WTC11 (cell line): ENCODE measurements around the gene CHL1. TPM values are rescaled to one million over a fixed set of nuclear protein-coding genes. Genes with fewer than 3 reads are reported as not detected.

Experiments
- ATAC-seq: fragments of 200-7000 bp; cut with Tn5 transposase; 2 replicates; pipeline ENCODE4 v1.10.0; 2021; ENCODE audit warnings: mild to moderate bottlenecking, moderate library complexity
- CTCF ChIA-PET: fragments of 300-600 bp; sonication (Branson Sonifier 250); formaldehyde crosslinking; loops from one replicate; lab custom pipeline; 2021; ENCODE audit warnings: antibody characterized with exemption; lab: Charles Lee
- POLR2A ChIA-PET: fragments of 350-600 bp; sonication (Branson Sonifier 250); formaldehyde crosslinking; loops from one replicate; lab custom pipeline; 2021; ENCODE audit warnings: antibody characterized with exemption; lab: Charles Lee
- DNase-seq: peaks from one replicate; pipeline ENCODE4 v3.0.0; 2021; ENCODE audit warnings: low spot score
- H3K27ac Mint-ChIP-seq: 2 replicates; pipeline ENCODE4 v1.8.0; 2021; ENCODE audit warnings: mixed read lengths
- H3K27me3 Mint-ChIP-seq: 2 replicates; pipeline ENCODE4 v1.8.0; 2021; ENCODE audit warnings: low read depth, mild to moderate bottlenecking, moderate library complexity, mixed read lengths
- H3K36me3 Mint-ChIP-seq: 2 replicates; pipeline ENCODE4 v1.8.0; 2021; ENCODE audit warnings: mixed read lengths
- H3K4me1 Mint-ChIP-seq: 2 replicates; pipeline ENCODE4 v1.8.0; 2022; ENCODE audit warnings: mixed read lengths
- H3K4me3 Mint-ChIP-seq: 2 replicates; pipeline ENCODE4 v1.8.0; 2021; ENCODE audit warnings: mild to moderate bottlenecking, moderate library complexity, mixed read lengths
- H3K9me3 Mint-ChIP-seq: 2 replicates; pipeline ENCODE4 v1.8.0; 2021; ENCODE audit warnings: mixed read lengths
- CREM ChIP-seq: sonication (generic); formaldehyde crosslinking; IDR thresholded peaks from 2 replicates; pipeline ENCODE4 v1.8.1; 2022; ENCODE audit warnings: mild to moderate bottlenecking, missing genetic modification reagents, moderate library complexity
- ELF4 ChIP-seq: sonication (generic); formaldehyde crosslinking; IDR thresholded peaks from 2 replicates; pipeline ENCODE4 v1.8.1; 2022; ENCODE audit warnings: low read depth, mild to moderate bottlenecking, moderate library complexity, missing genetic modification reagents
- ESRRA ChIP-seq: sonication (generic); formaldehyde crosslinking; IDR thresholded peaks from 2 replicates; pipeline ENCODE4 v1.8.1; 2022; ENCODE audit warnings: mild to moderate bottlenecking, missing genetic modification reagents, borderline replicate concordance
- FOXJ3 ChIP-seq: sonication (generic); formaldehyde crosslinking; IDR thresholded peaks from 2 replicates; pipeline ENCODE4 v1.9.0; 2021; ENCODE audit warnings: missing genetic modification reagents, mild to moderate bottlenecking, borderline replicate concordance
- GRHL2 ChIP-seq: fragments of 250-450 bp; sonication (Bioruptor Pico); IDR thresholded peaks from 2 replicates; pipeline ENCODE4 v1.8.0; 2022; ENCODE audit warnings: mild to moderate bottlenecking, moderate library complexity; ENCODE audit not compliant: insufficient replicate concordance, severe bottlenecking
- HMGA2 ChIP-seq: fragments of 250-450 bp; sonication (Bioruptor Pico); IDR thresholded peaks from 2 replicates; pipeline ENCODE4 v1.4.0; 2021; ENCODE audit warnings: mild to moderate bottlenecking, moderate library complexity
- IRF2 ChIP-seq: sonication (generic); formaldehyde crosslinking; IDR thresholded peaks from 2 replicates; pipeline ENCODE4 v1.8.0; 2022; ENCODE audit warnings: low read depth, missing genetic modification reagents, borderline replicate concordance
- NR2C2 ChIP-seq: sonication (generic); formaldehyde crosslinking; IDR thresholded peaks from 2 replicates; pipeline ENCODE4 v1.8.0; 2022; ENCODE audit warnings: mild to moderate bottlenecking, missing genetic modification reagents
- OVOL2 ChIP-seq: fragments of 250-450 bp; sonication (Bioruptor Pico); IDR thresholded peaks from 2 replicates; pipeline ENCODE4 v1.9.0; 2021; ENCODE audit warnings: mild to moderate bottlenecking, borderline replicate concordance
- SP1 ChIP-seq: sonication (generic); formaldehyde crosslinking; conservative IDR thresholded peaks from 2 replicates; pipeline ENCODE4 v1.8.1; 2022; ENCODE audit warnings: missing genetic modification reagents
- TCF7 ChIP-seq: sonication (generic); formaldehyde crosslinking; IDR thresholded peaks from 2 replicates; pipeline ENCODE4 v1.8.0; 2022; ENCODE audit warnings: mild to moderate bottlenecking, low read depth, missing genetic modification reagents, moderate library complexity
- ZNF138 ChIP-seq: sonication (generic); formaldehyde crosslinking; conservative IDR thresholded peaks from 2 replicates; pipeline ENCODE4 v1.8.1; 2022; ENCODE audit warnings: mild to moderate bottlenecking, moderate library complexity, missing genetic modification reagents
- ZNF263 ChIP-seq: sonication (generic); formaldehyde crosslinking; IDR thresholded peaks from 2 replicates; pipeline ENCODE4 v1.8.1; 2022; ENCODE audit warnings: low read depth, mild to moderate bottlenecking, moderate library complexity, missing genetic modification reagents
- ZNF416 ChIP-seq: fragments of 250-450 bp; sonication (Bioruptor Pico); IDR thresholded peaks from 2 replicates; pipeline ENCODE4 v1.9.0; 2021; ENCODE audit warnings: mild to moderate bottlenecking, inconsistent platforms
- total RNA-seq: library from RNA; stranded (reverse); gene quantifications from 3 replicates; pipeline ENCODE4 v1.2.3, GENCODE V29; 2021
- TF ChIP-seq, protein P1 (sequence below): sonication (generic); formaldehyde crosslinking; IDR thresholded peaks from 2 replicates; pipeline ENCODE4 v1.8.0; 2022; ENCODE audit warnings: mild to moderate bottlenecking, missing genetic modification reagents
- TF ChIP-seq, protein P2 (sequence below): fragments of 250-450 bp; sonication (Bioruptor Pico); IDR thresholded peaks from 2 replicates; pipeline ENCODE4 v1.9.0; 2021; ENCODE audit warnings: mild to moderate bottlenecking
- TF ChIP-seq, protein P3 (sequence below): sonication (generic); formaldehyde crosslinking; IDR thresholded peaks from 2 replicates; pipeline ENCODE4 v1.8.0; 2022; ENCODE audit warnings: mild to moderate bottlenecking, missing genetic modification reagents
- TF ChIP-seq, protein P4 (sequence below): sonication (generic); formaldehyde crosslinking; conservative IDR thresholded peaks from 2 replicates; pipeline ENCODE4 v1.8.1; 2022; ENCODE audit warnings: mild to moderate bottlenecking, missing genetic modification reagents
- TF ChIP-seq, protein P5 (sequence below): sonication (generic); formaldehyde crosslinking; IDR thresholded peaks from 2 replicates; pipeline ENCODE4 v1.8.1; 2022; ENCODE audit warnings: low read depth, mild to moderate bottlenecking, moderate library complexity, missing genetic modification reagents, borderline replicate concordance

Gene CHL1
- total RNA-seq, 1 experiment from 2014 or later = not detected

DNA sequence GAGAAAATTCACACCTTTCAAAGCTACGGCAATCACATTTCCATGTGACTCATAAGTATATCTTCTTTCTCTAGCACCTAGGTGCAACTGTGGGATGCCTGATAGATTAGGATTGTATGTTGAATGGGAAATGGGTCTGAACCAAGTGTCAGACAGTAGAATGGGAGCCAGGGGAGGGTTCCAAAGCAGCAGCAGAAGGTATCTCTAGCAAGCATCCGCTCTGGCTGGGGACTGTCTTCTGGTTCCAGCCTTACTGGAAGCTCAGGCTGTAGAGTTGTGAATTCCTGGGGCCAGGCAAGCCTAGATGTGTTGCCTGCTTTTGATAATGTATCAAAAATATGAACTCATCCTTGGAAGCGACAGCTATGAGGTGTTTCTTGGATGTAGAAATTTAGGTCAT is 2.1 kb upstream of the CHL1 start (continued):
- TF ChIP-seq, protein P1, sequence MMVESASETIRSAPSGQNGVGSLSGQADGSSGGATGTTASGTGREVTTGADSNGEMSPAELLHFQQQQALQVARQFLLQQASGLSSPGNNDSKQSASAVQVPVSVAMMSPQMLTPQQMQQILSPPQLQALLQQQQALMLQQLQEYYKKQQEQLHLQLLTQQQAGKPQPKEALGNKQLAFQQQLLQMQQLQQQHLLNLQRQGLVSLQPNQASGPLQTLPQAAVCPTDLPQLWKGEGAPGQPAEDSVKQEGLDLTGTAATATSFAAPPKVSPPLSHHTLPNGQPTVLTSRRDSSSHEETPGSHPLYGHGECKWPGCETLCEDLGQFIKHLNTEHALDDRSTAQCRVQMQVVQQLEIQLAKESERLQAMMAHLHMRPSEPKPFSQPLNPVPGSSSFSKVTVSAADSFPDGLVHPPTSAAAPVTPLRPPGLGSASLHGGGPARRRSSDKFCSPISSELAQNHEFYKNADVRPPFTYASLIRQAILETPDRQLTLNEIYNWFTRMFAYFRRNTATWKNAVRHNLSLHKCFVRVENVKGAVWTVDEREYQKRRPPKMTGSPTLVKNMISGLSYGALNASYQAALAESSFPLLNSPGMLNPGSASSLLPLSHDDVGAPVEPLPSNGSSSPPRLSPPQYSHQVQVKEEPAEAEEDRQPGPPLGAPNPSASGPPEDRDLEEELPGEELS (CRISPR knock-in tag) = no peak
- TF ChIP-seq TCF7 (CRISPR knock-in tag) (no peak), ZNF263 (no peak)
- TF ChIP-seq, protein P2, sequence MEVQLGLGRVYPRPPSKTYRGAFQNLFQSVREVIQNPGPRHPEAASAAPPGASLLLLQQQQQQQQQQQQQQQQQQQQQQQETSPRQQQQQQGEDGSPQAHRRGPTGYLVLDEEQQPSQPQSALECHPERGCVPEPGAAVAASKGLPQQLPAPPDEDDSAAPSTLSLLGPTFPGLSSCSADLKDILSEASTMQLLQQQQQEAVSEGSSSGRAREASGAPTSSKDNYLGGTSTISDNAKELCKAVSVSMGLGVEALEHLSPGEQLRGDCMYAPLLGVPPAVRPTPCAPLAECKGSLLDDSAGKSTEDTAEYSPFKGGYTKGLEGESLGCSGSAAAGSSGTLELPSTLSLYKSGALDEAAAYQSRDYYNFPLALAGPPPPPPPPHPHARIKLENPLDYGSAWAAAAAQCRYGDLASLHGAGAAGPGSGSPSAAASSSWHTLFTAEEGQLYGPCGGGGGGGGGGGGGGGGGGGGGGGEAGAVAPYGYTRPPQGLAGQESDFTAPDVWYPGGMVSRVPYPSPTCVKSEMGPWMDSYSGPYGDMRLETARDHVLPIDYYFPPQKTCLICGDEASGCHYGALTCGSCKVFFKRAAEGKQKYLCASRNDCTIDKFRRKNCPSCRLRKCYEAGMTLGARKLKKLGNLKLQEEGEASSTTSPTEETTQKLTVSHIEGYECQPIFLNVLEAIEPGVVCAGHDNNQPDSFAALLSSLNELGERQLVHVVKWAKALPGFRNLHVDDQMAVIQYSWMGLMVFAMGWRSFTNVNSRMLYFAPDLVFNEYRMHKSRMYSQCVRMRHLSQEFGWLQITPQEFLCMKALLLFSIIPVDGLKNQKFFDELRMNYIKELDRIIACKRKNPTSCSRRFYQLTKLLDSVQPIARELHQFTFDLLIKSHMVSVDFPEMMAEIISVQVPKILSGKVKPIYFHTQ (CRISPR knock-in tag) = no peak

DNA sequence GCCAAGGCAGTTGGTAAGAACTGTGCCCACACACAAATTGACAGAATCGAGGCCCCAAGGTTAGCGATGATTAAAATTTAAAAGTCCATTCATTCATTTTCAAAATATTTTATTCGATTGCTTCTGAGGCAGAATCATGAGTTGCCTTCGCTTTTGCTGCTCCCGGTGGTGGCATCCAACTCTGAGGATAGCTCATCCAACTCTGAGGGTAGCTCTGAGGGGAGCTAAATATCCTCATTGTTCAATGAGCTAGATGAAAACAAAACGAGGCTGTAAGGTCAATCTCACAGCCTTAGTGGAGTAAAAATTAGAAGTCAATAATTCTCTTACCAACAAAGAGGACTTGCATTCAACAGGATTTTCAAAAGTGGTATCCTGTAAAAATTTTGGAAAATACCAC is 897 bp upstream of the CHL1 start:
- Mint-ChIP-seq H3K27ac (no peak overlapping the region), H3K4me1 (no peaks in the 10 kb centered on the region), H3K36me3 (peaks cover 60% of the 10 kb centered on the region)
- DNase-seq (no peak), ATAC-seq (no peak)
- TF ChIP-seq FOXJ3 (CRISPR knock-in tag) (no peak), HMGA2 (CRISPR knock-in tag) (no peak), ELF4 (CRISPR knock-in tag) (no peak), ZNF263 (no peak)
- TF ChIP-seq, protein P3, sequence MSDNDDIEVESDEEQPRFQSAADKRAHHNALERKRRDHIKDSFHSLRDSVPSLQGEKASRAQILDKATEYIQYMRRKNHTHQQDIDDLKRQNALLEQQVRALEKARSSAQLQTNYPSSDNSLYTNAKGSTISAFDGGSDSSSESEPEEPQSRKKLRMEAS = no peak
- TF ChIP-seq, all 79 proteins: peak for 0
- Mint-ChIP-seq H3K9me3 (peaks cover 68% of the 10 kb centered on the region), H3K27me3 (peaks cover 3% of the 10 kb centered on the region), H3K4me3 (no peak overlapping the region)
- CTCF ChIA-PET = no interaction called here
- POLR2A ChIA-PET = no interaction called here

DNA sequence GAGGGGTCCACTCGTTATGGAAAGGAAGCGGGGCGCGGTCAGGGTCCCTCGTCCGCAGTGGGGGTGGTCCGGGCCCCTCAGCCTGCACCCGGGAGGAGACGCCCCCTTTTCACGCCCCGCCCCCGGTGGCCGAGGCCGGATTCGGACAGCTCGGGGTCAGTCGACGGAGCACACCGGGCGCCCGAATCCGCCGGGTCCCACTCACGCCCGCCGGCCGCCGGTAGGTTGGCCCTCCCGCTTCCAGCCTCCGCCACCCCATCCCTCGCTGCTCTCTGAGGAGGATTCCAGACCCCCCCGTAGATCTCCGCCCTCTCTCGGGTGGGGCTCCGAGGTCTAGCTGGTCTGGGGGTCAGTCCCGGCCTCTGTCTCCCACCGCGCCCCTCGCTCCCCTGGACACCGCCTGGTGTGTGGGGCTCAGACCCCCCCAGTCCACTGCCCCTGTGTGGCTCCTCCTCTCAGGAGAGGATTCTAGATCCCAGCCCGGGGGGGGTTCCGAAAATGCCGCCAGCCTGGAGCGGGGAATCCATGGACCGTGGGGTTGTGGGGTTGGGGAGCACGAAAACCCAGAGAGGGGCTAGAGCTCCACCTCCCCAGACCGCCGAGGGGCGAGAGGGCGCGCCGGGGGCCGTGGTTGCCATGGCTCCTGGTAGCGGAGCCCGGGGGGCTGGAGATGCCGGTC is 725 bp downstream of the CHL1 start:
- no peak for DNase-seq
- Mint-ChIP-seq H3K27ac (no peak overlapping the region), H3K9me3 (peaks cover 70% of the 10 kb centered on the region), H3K4me1 (no peaks in the 10 kb centered on the region), H3K4me3 (no peak overlapping the region), H3K36me3 (peaks cover 61% of the 10 kb centered on the region), H3K27me3 (peaks cover 3% of the 10 kb centered on the region)
- ChIA-PET POLR2A (no interaction called here), CTCF (no interaction called here)
- ATAC-seq = no peak
- TF ChIP-seq, protein P4, sequence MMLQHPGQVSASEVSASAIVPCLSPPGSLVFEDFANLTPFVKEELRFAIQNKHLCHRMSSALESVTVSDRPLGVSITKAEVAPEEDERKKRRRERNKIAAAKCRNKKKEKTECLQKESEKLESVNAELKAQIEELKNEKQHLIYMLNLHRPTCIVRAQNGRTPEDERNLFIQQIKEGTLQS (CRISPR knock-in tag) = no peak
- no peak for TF ChIP-seq ZNF138 (CRISPR knock-in tag)

DNA sequence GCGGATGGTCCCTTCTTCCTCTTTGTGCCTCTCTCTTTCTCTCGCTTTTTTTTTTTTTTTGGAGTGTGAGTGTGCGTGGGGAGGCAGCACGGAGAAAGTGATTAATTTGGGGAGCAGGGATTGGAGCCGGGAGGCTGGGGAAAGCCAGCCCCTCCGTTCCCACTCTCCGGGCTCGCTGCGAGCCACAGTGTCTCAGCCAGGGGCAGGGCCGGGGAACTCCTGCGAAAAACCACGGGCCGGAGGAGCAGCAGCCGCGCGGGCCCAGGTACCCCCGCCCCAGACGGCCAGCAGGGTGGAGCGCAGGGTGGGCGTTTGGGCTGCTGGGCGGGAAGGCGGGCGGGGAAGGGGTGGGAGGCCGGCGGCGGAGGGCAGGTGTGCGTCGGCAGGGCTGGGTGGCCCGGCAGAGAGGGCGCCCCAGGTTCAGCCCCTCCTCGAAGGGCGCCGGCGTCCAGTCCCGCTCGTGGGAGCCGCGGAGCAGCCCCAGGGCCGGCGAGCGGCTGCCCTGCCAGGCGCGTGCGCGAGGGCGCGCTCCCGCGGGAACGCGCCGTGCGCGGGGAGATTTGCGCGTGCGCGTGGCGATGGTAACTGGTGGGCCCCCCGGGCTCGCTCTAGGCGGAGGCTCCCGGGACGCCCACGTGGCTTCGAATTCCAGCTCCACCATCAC is 1.4 kb downstream of the CHL1 start:
- Mint-ChIP-seq H3K36me3 (peaks cover 66% of the 10 kb centered on the region), H3K4me1 (no peaks in the 10 kb centered on the region), H3K27ac (no peak overlapping the region), H3K4me3 (no peak overlapping the region), H3K9me3 (peaks cover 75% of the 10 kb centered on the region), H3K27me3 (peaks cover 3% of the 10 kb centered on the region)
- POLR2A ChIA-PET = no interaction called here
- CTCF ChIA-PET = no interaction called here
- TF ChIP-seq OVOL2 (CRISPR knock-in tag) (no peak), ZNF416 (CRISPR knock-in tag) (no peak), GRHL2 (CRISPR knock-in tag) (no peak), IRF2 (CRISPR knock-in tag) (no peak), CREM (CRISPR knock-in tag) (no peak), ESRRA (CRISPR knock-in tag) (no peak), SP1 (CRISPR knock-in tag) (no peak), NR2C2 (CRISPR knock-in tag) (no peak)
- TF ChIP-seq, protein P5, sequence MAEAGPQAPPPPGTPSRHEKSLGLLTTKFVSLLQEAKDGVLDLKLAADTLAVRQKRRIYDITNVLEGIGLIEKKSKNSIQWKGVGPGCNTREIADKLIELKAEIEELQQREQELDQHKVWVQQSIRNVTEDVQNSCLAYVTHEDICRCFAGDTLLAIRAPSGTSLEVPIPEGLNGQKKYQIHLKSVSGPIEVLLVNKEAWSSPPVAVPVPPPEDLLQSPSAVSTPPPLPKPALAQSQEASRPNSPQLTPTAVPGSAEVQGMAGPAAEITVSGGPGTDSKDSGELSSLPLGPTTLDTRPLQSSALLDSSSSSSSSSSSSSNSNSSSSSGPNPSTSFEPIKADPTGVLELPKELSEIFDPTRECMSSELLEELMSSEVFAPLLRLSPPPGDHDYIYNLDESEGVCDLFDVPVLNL = no peak
- ATAC-seq = no peak
- no peak for DNase-seq
